GM21381 (cell line): ENCODE measurements around the gene COX6A1.
"Not testable (repeated sequence)": the region's sequence is repeated elsewhere in the genome, so short reads cannot be mapped to it uniquely, and the experiment has no call there.

Experiments
- ATAC-seq: cut with Tn5 transposase; IDR thresholded peaks from one replicate; pipeline ENCODE4 v1.9.1; 2021; ENCODE audit warnings: mild to moderate bottlenecking, moderate library complexity; ENCODE audit not compliant: unreplicated experiment

Gene COX6A1

DNA sequence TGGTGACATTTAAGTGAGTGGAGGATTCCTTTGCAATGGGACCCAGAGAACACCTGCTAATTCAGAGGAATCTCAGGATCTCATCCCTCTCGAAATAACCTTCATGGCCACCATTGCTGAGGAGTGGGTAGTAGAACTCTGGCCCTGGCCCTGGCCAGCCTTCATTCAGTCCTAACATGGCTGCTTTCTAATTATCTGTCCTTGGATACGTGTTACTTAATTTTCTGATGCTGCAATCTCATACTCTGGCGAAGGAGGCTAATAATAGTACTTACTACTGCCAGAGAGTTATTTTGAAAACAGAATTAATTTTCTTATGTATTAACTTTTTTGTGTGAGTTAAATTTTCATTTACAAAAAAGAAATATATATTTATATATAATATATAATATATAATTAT lies 12.1 kb upstream of the COX6A1 start:
- ATAC-seq = no peak

DNA sequence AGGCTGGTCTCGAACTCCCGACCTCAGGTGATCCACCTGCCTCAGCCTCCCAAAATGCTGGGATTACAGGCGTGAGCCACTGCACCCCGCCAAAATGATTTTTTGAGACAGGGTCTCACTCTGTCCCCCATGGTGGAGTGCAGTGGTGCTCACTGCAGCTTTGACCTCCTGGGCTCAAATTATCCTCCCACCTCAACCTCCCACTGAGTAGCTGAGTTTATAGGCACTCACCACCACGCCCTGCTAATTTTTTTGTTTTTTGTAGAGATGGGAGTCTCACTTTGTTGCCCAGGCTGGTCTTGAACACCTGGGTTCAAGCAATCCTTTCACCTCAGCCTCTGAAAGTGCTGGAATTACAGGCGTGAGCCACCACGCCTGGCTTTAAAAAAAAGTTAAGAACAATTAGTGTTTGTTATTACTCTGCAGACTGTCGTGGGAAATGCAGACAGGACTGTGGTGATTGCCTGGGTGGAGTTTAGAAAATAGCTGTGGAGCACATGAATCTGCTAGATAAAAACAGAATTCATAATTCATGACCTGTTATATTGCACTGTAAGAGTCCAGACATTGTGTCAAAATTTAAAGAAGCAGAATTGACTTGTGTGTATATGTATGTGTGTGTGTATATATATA lies 9.2 kb upstream of the COX6A1 start:
- ATAC-seq = no peak

DNA sequence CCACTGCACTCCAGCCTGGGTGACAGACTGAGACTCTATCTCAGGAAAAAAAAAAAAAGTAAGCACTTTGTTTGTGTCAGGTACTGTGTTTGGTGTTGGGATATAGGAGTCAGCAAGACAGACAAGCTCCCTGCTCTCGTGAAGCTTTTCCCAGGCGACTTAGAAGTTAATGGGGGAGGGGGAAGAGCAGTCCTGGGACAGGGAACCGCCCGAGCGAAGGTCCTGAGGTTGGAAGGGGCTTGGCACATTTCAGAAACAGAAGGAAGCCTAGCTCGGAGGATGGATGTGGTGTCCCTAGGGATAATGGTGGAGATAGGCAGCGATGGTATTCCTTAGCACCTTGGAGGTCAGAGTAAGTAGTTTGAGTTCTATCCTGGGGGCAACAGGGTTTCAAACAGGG lies 8.5 kb upstream of the COX6A1 start:
- ATAC-seq = no peak

DNA sequence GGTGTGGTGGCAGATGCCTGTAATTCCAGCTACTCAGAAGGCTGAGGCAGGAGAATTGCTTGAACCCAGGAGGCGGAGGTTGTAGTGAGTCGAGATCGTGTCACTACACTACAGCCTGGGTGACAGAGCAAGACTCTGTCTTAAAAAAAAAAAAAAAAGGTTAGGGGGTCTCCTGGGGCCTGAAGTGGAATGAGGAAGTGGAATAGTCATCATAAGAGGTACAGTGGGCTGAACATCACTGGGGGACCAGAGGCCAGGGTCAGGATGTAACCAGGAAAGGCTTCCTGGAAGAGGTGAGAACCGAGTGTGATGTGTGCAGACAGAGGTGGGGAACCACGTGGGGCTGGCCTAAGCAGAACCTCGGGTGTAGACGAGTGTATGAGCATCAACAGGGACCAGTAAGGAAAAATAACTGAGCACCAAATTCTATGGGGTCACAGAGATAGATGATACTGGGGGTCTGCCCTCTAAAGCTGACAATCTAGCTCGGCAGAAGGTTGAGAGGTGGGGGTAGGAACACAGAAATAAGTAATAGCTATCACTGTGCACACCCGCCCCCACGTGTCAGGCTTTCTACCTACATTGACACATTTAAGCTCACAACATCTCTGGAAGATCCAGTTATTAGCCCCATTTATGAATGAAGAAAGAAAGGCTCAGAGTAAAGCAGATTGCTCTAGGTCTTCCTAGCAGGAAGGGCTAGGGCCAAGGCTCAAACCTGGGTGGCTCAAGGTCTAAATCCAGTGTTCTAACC lies 5.0 kb upstream of the COX6A1 start:
- no peak for ATAC-seq

DNA sequence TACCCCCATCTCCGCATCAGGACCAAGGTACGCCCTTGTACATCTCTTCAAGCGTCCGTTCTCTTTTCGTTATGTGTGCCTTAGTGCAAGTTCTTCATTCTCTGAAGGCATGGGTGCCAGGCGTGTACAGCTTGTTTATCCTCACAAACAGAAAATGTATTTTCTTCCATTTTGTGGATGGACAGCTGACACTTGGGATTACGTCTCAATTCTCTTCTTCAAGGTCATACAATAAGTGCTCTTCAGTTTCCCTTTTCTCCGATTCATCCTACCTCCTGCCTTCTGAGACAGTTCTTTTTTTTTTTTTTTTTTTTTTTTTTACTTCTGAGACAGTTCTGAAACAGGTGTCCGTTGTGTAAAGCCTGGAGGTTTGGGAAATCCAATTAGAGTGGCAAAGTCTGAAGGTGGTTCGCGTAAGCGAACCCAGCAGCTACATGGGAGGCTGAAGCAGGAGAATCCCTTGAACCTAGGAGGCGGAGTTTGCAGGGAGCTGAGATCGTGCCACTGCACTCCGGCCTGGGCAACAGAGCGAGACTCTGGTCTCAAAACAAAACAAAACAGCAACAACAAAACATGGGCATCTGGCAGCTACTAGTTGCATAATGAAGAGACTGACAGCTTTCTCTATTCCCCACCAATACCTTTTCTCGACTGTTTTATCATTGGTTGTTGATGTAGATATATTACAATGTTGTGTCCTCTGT lies 734 bp downstream of the COX6A1 start:
- ATAC-seq = no peak

DNA sequence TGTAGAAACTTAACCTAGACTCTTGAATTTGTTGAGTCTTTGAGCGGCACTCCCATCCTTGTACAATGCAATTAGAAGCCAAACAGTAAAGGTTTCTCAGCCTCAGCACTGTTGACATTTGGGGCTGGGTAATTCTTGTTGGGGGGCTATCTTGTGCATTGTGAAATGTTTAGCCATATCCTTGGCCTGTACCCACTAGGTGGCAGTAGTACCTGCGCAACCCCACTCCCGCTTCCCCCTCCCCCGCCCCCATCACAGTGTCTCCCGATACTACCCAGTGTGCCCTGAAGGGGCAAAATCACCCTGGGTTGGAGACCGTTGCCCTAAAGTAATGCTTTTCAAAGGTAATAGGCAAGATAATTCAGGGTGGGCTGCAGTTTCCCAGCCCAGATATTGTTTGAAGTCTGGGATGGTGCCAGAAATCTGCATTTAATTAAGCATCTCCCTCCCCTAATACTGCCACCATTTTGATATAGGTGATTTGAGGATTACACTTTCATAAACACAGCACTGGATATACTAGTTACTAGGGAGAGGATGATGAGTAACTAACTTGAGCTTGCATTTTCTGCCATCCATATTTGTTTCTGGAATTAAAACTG lies 1.8 kb downstream of the COX6A1 start:
- no peak for ATAC-seq

DNA sequence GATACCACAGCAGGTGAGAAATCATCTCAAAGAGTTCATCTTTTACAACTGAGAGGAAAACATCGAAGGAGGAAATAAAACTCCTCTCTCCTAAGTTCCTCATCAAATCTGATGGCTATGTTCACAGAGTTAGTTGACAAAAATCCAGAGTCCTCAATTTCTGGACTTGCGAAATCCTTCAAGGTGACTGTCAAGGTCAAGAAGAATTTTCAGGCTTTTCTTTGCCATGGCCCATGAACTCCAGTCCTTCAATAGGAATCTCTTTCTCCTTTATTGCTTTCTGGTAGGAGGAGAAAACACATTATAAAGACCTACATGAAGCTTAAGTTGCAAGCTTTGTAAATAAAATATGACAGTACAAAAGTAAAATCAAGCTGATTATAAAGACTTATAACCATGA lies 6.8 kb downstream of the COX6A1 start:
- ATAC-seq = no peak

DNA sequence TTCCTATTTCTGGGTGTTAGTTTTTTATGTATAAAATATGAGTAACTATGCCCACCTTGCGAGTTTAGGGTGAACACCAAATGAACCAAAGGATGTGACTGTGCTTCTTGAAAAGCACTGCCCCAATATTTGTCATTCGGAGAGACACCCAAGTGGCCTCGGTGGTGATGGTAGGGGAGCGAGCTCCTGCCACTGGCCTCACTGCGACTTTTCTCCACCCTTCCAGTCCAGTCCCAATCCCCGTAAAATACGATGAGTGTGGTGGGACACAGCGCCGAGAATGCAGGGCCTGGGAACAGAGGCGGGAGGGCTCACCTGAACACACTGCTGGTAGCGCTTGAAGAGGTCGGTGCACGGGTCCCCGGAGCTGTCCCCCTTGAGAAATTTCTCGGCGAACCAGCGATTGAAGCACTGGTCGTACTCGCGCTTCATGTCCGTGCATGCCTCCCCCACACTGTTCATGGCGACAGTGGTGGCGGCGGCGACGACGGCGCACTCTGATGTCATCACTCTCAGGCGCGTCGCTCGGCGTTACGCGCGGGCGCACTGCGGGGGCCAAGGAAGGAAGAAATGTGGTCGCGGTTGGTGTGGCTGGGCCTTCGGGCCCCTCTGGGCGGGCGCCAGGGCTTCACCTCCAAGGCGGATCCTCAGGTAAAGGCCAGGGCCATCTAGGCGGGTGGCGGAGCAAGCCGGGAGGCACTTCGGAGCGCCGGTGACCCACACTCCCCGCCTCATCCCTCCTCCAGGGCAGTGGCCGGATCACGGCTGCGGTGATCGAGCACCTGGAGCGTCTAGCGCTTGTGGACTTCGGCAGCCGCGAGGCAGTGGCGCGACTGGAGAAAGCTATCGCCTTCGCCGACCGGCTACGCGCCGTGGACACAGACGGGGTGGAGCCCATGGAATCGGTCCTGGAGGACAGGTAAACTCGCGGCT lies 8.3 kb downstream of the COX6A1 start, which contains the start of the genes GATC and TRIAP1:
Gene GATC (plus strand): TSS at position 534 of the 933 bp plus-strand sequence. CDS start 37 bp downstream, at position 571.
Gene TRIAP1 (minus strand): TSS at position 474 of the 933 bp plus-strand sequence. CDS start 12 bp downstream, at position 462.
- peak; percentile 94 for ATAC-seq

DNA sequence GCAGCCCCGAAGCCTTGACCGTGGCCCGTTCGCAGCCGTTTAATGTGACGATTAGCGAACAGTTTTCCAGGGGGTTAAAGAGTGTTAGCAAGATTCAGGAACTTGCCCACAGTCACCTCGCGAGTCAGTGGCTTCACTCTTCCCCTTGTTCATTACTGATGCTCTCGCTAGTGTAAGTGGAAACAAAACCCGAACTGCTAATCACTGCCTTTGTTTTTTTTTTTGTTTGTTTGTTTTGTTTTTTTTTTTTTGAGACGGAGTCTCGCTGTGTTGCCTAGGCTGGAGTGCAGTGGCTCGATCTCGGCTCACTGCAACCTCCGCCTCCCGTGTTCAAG lies 8.9 kb downstream of the COX6A1 start:
- not testable (repeated sequence) for ATAC-seq

DNA sequence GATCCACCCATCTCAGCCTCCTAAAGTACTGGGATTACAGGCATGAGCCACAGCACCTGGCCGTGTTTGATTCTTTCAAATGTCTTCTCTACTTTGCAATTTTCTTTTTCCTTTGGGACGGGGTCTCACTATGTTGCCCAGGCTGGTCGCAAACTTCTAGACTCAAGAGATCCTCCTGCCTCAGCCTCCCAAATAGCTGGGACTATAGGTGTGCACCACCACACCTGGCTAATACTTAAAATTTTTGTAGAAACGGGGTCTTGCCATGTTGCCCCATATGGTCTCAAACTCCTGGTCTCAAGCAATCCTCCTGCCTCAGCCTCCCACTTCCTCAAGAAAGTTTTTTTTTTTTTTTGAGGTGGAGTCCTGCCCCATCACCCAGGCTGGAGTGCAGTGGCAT lies 10.1 kb downstream of the COX6A1 start:
- no peak for ATAC-seq

DNA sequence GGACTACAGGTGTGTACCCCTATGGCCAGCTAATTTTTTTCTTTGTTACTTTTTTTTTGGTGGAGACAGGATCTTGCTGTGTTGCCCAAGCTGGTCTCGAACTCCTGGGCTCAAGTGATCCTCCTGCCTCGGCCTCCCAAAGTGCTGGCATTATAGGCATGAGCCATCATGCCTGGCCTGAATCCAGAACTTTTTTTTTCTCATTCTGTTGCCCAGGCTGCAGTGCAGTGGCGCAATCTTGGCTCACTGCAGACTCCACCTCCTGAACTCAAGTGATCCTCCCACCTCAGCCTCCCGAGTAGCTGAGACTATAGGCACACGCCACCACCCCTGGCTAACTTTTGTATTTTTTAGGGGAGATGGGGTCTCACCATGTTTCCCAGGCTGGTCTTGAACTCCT lies 14.6 kb downstream of the COX6A1 start:
- ATAC-seq = not testable (repeated sequence)

DNA sequence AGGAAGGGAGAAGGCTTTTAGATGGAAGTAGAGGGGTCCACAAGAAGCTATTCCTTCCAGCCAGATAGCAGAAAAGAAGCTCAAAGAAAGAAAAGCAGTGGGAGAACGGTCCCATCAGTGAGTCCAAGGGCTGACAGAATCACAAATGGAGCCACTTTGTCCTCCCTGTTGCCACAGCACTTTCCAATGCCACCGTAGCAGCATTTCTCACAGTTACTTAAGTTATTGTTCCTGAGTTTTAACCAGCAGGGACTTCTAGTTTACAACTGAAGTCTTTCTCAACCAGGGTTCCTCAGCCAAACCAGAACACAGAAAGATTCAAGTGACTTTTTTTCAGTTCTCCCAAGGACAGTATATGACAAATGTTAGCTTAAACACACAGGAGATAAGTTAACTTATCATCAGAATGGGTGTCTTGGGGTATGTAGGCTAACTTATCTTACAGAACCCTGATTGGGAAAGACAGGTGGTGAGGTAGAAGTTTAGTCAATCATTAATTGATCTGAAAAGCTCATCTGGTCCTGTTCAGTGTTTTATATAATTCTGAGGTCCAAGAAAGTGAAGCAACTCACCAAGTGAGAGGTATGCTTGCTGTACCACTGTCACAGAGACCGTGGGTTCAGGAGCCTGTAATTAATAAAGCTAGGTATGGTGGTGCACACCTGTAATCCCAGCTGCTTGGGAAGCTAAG lies 15.3 kb downstream of the COX6A1 start:
- no peak for ATAC-seq

DNA sequence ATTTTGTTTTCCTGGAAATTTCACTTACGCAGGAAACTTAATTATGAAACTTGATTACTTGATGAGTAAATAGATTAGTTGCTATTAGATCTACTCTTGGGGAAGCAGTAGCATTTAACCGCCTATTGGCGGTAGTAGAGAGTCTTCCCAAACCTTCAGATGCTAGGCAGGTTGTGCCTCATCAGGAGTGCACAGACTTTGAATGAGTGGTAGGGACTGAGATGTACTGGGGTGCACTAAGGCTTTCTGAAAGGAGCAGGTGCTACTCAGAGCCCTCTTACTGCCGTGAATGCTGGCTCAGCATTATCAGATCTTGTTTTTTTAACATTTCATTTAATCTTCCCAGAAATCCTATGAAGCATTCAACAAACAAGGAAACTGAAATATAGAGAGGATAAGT lies 16.1 kb downstream of the COX6A1 start:
- ATAC-seq = no peak

DNA sequence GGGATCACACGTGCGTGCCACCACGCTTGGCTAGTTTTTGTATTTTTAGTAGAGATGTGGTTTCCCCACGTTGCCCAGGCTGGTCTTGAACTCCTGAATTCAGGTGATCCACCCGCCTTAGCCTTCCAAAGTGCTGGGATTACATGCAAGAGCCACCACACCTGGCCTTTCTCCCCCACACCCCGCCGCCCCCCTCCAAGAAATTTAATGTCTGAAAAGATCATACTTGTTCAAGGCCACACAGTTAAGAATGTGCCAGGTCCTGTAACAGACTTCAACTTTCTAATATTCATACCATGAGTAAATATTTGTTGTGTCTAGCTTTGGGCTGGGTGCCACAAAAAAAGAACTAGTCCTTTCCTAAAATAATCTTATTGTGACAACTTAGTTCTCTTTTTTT lies 17.4 kb downstream of the COX6A1 start:
- no peak for ATAC-seq

DNA sequence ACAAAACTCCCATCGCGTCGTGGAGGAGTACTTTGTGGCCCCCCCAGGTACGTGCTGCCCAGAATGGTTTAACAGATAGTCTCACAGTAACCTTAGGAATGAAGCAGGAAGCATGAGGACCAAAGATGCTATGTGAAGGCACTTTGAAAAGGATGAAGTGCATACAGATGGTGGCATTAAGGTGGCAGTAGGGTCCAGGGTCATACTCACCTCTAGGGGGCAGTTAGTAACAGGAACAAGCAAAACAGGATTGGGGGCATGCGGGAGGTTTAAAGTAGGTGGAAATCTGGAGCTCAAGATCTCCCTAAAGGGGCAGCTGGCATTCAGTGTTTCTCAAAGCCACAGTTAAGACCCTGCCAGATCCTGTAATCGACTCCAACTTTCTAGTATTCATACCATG lies 19.2 kb downstream of the COX6A1 start:
- ATAC-seq = no peak

DNA sequence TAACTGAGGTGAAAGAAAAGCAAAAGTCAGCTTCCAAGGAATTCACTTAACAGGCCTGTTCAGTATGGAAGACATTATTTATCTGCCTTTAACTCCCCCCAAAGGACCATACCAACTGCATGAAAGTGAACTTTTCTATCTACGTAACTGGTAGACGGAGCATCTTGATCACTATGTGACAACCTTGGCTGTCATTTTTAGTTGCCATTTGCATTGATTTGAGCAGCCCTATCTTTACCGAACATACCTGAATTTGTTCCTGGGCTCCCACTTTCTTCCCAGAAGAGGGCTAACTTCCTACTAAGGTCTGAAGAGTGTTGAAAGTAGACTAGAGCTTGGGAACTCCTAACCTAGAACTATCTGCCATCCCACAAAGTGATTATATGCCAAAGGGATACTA lies 22.2 kb downstream of the COX6A1 start:
- no peak for ATAC-seq

DNA sequence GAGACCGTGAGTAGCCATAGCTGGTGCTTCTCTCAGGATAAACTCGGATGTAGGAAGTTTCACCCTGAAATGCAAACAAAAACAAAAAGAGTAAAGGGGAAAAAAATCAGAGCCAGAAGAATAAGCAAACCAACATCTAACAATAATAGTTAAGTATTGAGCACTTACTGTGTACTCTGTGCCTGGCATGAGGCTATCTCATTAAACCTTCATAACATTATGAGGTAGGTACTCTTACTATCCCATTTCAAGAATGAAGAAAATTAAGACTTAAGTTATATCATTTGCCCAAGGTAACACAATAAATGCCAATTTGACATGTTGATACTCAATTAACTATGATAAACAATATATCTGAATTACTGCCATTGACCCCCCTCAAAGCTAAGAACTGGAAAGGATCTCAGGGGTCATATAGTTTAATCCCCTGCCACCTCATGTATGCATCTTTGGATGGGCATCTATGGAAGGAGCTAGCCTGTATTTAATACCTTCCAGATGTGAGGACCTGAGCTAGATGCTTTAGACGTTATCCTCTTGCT lies 24.3 kb downstream of the COX6A1 start:
- ATAC-seq = no peak

DNA sequence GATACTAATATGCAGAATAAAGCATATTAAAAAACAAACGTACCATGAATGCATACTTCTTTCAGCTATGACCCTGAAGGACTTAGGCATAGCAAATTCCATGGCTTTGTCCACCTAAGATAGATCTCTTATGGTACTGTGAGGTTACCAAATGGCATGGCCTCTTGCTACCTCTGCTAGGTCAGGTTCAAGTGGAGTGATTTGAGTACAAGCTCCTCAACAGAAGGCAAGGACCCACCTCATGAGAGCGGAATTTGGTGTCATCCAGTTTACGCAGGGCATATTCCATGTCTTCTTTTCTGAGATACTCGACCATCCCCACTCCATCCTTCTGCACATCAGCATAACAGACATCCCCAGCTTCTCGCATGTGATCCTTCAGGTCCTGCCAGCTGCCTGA lies 25.8 kb downstream of the COX6A1 start:
- no peak for ATAC-seq

DNA sequence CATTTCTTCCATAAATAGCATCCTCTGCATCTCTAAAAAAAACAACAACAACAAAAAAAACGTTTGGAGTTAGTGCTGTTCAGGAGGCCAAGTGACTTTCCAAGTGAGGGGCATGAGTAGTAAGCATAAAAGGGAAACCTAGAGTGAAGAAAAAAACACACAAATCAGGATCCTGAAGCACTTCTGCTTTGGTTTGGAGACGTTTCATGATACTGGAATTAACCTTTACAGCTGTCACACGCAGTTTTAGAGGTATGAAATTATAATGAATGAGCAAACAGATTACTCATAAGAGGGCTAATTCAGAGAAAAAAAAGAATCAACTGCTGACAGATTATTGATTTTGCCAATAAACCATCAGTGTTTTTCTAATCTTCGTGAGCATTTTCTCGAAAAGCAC lies 27.8 kb downstream of the COX6A1 start:
- ATAC-seq = no peak
